Left ventricle myocardium inferior (tissue), 1 donor: ENCODE results near the gene KCNJ15. TPM values are rescaled to one million over a fixed set of nuclear protein-coding genes. Genes with fewer than 3 reads are reported as not detected.

ENCODE experiments used
- DNase-seq: peaks from one replicate; pipeline ENCODE4 v3.0.0-alpha.2; 2020
- H3K27ac ChIP-seq: fragments of 200-600 bp; replicated peaks from 2 replicates; pipeline ENCODE4 v1.8.0; 2021
- H3K27me3 ChIP-seq: fragments of 200-600 bp; 2 replicates; pipeline ENCODE4 v1.8.0; 2021; ENCODE audit warnings: low read depth
- H3K36me3 ChIP-seq: fragments of 200-600 bp; 2 replicates; pipeline ENCODE4 v1.8.0; 2021
- H3K4me1 ChIP-seq: fragments of 200-600 bp; 2 replicates; pipeline ENCODE4 v1.8.0; 2021
- H3K4me3 ChIP-seq: fragments of 200-600 bp; 2 replicates; pipeline ENCODE4 v1.8.0; 2021; ENCODE audit warnings: mild to moderate bottlenecking, moderate library complexity
- H3K9me3 ChIP-seq: fragments of 200-600 bp; replicated peaks from 2 replicates; pipeline ENCODE4 v1.8.0; 2021
- CTCF ChIP-seq: fragments of 200-600 bp; IDR thresholded peaks from 2 replicates; pipeline ENCODE4 v1.8.0; 2021; ENCODE audit warnings: antibody characterized with exemption, mild to moderate bottlenecking, borderline replicate concordance
- intact Hi-C: fragments of 100-400 bp; cut with micrococcal nuclease; formaldehyde crosslinking; loops from one replicate; pipeline ENCODE4 v1.11.0; 2022
- total RNA-seq: library from RNA; stranded (reverse); fragmentation: NEBNext Ultra II Directional; extraction: Animal tissue kit (Norgen Biotek cat#: 25700); gene quantifications from one replicate; pipeline ENCODE4 v1.2.1, GENCODE V29; 2021
- donor health status: DM: no; HTN: yes; CAD: no; lungs with severe emphysema.

KCNJ15 gene
- total RNA-seq, 1 donor from 2014 or later, result 0.30 TPM

DNA sequence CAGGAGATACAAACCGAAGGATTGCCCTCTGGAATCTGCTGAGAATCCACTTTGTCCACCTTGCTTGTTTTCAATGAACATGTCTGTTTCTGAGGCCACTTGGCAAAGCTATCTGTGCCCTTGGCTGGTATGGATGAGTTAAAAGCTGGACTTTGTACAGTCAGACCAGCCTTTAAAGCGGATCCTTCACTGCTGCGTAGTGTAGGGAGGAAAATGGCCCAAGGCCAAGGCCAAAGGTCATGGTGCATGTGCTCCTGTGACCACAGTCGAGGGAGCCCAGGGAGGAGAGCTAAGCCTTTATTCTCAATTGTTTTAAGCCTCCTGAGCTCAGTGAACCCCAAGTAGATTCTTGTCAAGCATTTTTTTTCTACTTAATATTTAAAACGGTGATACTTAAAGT, 37.0 kb downstream of the KCNJ15 start:
- H3K36me3 ChIP-seq, result no peaks in the 10 kb centered on the region
- peaks cover 33% of the 10 kb centered on the region for H3K4me1 ChIP-seq
- H3K27me3 ChIP-seq, result no peaks in the 10 kb centered on the region
- intact Hi-C loops, result no loop called here
- DNase-seq, result no peak
- H3K4me3 ChIP-seq, result no peak overlapping the region
- no peak for TF ChIP-seq CTCF
- no peak overlapping the region for H3K27ac ChIP-seq
- H3K9me3 ChIP-seq, result no peaks in the 10 kb centered on the region

DNA sequence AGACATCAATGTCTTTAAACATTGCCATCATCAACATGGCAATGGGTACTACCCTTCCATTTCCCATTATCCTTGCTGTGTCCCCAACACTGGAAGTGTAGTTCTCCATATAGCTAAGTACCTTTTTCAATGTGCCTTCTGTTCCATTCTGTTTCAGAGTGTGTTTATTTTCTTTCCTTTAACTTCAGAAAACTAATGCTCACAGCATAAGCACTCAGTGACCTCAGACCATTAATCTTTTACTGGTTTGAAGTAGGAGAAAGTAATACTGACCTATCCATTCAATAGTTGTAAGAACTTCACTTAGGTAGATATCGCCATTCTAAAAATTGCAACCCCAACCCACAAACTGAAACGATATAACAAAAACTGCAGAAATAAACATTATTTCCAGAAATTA, 37.8 kb downstream of the KCNJ15 start:
- intact Hi-C loops, result no loop called here
- H3K36me3 ChIP-seq, result no peaks in the 10 kb centered on the region
- DNase-seq, result no peak
- H3K9me3 ChIP-seq, result no peaks in the 10 kb centered on the region
- no peak overlapping the region for H3K4me3 ChIP-seq
- H3K4me1 ChIP-seq, result peaks cover 33% of the 10 kb centered on the region
- no peaks in the 10 kb centered on the region for H3K27me3 ChIP-seq
- TF ChIP-seq CTCF, result no peak
- H3K27ac ChIP-seq, result no peak overlapping the region

DNA sequence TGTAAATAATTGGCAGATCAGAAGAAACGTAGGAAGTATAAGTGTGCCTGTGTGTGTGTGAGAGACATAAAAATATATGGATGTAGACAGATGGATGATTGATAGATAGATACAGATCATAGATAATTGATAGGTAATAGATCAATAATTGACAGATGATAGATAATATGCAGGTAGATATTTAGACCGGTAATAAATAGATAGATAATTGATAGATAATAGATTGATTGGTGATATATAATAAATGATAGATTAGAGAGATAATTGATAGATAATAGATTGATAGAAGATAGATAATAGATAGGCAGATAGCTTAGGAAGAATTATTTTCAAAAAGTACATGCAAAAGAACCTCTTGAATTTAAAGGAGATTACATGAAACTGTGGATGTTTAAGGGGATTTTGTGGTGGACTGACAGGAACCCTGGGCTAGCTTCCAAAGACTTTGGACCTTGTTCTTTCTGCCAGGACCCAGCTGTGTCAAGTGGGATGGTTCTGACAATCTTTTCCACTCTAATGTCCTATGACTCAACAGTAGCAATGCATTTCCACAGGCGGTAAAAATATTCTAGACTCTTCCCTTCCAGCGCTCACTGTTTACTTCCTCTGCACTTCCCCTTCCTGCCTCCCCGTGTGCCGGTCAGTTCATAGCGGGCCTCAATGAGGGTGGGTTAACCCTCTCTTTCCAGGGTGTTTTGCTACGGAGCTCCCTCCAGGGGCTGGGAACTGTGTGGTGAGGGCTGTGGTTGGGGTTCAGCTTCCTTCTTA, 39.4 kb downstream of the KCNJ15 start:
- intact Hi-C loops, result no loop called here
- Histone ChIP-seq H3K27me3 (no peaks in the 10 kb centered on the region), H3K4me3 (no peak overlapping the region), H3K9me3 (no peaks in the 10 kb centered on the region), H3K4me1 (peaks cover 33% of the 10 kb centered on the region), H3K36me3 (no peaks in the 10 kb centered on the region), H3K27ac (peak overlapping the region; percentile 54)
- DNase-seq, result no peak
- TF ChIP-seq CTCF, result no peak

DNA sequence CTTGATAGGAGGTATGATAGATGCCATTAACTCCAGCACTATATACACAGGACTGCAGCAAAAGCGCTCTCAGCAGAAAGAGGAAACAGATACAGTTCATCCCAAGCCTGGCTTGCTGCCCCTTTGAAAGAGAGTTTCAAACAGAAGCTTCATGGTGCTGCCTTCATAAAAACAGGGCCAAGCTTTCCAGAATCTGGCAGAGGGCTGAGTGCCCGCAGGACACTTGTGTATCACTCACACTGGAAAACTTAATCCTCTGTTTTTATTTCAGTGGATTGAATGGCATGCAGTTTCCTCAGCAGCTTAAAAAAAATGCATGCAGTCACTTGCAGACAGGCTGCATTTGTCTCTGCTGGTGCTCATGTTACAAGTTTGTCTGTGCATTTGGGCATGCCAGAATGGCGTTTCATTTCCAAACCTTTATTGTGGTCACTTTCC, 40.4 kb downstream of the KCNJ15 start:
- no peaks in the 10 kb centered on the region for H3K9me3 ChIP-seq
- H3K36me3 ChIP-seq, result no peaks in the 10 kb centered on the region
- peaks cover 33% of the 10 kb centered on the region for H3K4me1 ChIP-seq
- intact Hi-C loops, result no loop called here
- no peak overlapping the region for H3K4me3 ChIP-seq
- TF ChIP-seq CTCF, result no peak
- peak overlapping the region; percentile 54 for H3K27ac ChIP-seq
- DNase-seq, result no peak
- H3K27me3 ChIP-seq, result no peaks in the 10 kb centered on the region

GRCh38 chr21:38297871-38298270, 41.1 kb downstream of the KCNJ15 start:
- no peak for TF ChIP-seq CTCF
- peak overlapping the region; percentile 54 for H3K27ac ChIP-seq
- intact Hi-C loops, result no loop called here

More at GRCh38 chr21:38297871-38298270, 41.1 kb downstream of the KCNJ15 start:
- Histone ChIP-seq H3K27me3 (no peaks in the 10 kb centered on the region), H3K4me1 (peaks cover 31% of the 10 kb centered on the region), H3K9me3 (no peaks in the 10 kb centered on the region), H3K4me3 (no peak overlapping the region), H3K36me3 (no peaks in the 10 kb centered on the region)
- DNase-seq, result no peak
